ENCODE data around the gene POLD1.

DNA sequence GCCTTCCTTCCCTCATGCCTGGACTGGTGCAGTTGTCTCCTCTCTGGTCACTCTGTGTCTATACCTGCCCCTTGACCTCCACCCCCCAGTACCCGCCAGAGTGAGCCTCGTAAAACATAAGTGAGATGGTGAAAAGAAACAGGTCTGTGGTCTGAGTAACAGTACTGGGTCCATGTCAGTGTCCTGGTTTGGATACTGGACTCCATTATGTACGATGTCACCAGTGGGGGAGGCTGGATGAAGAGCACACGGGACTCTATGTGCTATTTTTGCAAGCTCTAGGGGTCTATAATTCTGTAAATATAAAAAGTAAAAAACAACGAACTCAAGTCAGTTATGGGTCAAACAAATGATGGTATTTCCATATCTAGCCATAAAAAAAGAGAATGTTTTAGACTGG is 62.9 kb downstream of the POLD1 start:
- TF ChIP-seq, protein P1, sequence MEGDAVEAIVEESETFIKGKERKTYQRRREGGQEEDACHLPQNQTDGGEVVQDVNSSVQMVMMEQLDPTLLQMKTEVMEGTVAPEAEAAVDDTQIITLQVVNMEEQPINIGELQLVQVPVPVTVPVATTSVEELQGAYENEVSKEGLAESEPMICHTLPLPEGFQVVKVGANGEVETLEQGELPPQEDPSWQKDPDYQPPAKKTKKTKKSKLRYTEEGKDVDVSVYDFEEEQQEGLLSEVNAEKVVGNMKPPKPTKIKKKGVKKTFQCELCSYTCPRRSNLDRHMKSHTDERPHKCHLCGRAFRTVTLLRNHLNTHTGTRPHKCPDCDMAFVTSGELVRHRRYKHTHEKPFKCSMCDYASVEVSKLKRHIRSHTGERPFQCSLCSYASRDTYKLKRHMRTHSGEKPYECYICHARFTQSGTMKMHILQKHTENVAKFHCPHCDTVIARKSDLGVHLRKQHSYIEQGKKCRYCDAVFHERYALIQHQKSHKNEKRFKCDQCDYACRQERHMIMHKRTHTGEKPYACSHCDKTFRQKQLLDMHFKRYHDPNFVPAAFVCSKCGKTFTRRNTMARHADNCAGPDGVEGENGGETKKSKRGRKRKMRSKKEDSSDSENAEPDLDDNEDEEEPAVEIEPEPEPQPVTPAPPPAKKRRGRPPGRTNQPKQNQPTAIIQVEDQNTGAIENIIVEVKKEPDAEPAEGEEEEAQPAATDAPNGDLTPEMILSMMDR (IDR thresholded peaks at IDR 0.05) = no peak
- no peak for TF ChIP-seq POLR2A (IDR thresholded peaks at IDR 0.05)

Data from esophagus squamous epithelium (tissue), 4 donors.